T-helper 2 cell treated with Interferon-gamma antibody and Interleukin-4, amounts not matched to agents 5 μg/mL and 100 μg/mL, for 36 hours (primary cell): ENCODE measurements around the gene DDAH2.

Experiments
- DNase-seq: peaks from one replicate; pipeline ENCODE4 v3.0.0; 2021; ENCODE audit warnings: low spot score
- H3K27ac Mint-ChIP-seq: one replicate; pipeline ENCODE4 v1.8.0; 2021; ENCODE audit warnings: mild to moderate bottlenecking, mixed read lengths
- H3K27me3 Mint-ChIP-seq: one replicate; pipeline ENCODE4 v1.8.0; 2021; ENCODE audit warnings: low read depth, mixed read lengths
- H3K36me3 Mint-ChIP-seq: one replicate; pipeline ENCODE4 v1.8.0; 2021; ENCODE audit warnings: low read depth, mixed read lengths
- H3K4me1 Mint-ChIP-seq: one replicate; pipeline ENCODE4 v1.8.0; 2021; ENCODE audit warnings: low read depth, mixed read lengths
- H3K4me3 Mint-ChIP-seq: one replicate; pipeline ENCODE4 v1.8.0; 2022; ENCODE audit warnings: mild to moderate bottlenecking, moderate library complexity, mixed read lengths
- H3K9me3 Mint-ChIP-seq: one replicate; pipeline ENCODE4 v1.8.0; 2021; ENCODE audit warnings: mixed read lengths

DDAH2 gene

GRCh38 chr6:31728767-31729514 lies at the start of gene DDAH2:
TSS of gene DDAH2 (minus strand) at chr6:31729299. CDS start at chr6:31729161, 138 bp downstream.
- no peak for DNase-seq
- Mint-ChIP-seq H3K4me1 (peaks cover 52% of the 10 kb centered on the region), H3K4me3 (peak within 1 kb of the TSS; percentile 94), H3K27me3 (no peaks in the 10 kb centered on the region), H3K9me3 (no peaks in the 10 kb centered on the region), H3K27ac (peak within 1 kb of the TSS; percentile 86), H3K36me3 (peaks cover 54% of the 10 kb centered on the region)

GRCh38 chr6:31778193-31778592 lies 49.1 kb upstream of the DDAH2 start:
- H3K4me3 Mint-ChIP-seq, result no peak overlapping the region
- H3K4me1 Mint-ChIP-seq, result peaks cover 22% of the 10 kb centered on the region
- H3K36me3 Mint-ChIP-seq, result peaks cover 29% of the 10 kb centered on the region
- no peaks in the 10 kb centered on the region for H3K27me3 Mint-ChIP-seq
- no peak for DNase-seq
- no peak overlapping the region for H3K27ac Mint-ChIP-seq
- no peaks in the 10 kb centered on the region for H3K9me3 Mint-ChIP-seq

- H3K9me3 Mint-ChIP-seq, result no peaks in the 10 kb centered on the region
- H3K4me1 Mint-ChIP-seq, result peaks cover 26% of the 10 kb centered on the region
- H3K27ac Mint-ChIP-seq, result peak overlapping the region; percentile 71
- no peak for DNase-seq
- H3K36me3 Mint-ChIP-seq, result peaks cover 25% of the 10 kb centered on the region
- no peaks in the 10 kb centered on the region for H3K27me3 Mint-ChIP-seq
- H3K4me3 Mint-ChIP-seq, result no peak overlapping the region
Measured at GRCh38 chr6:31777667-31778050, 48.6 kb upstream of the DDAH2 start.

- peak within 1 kb of the TSS; percentile 71 for H3K27ac Mint-ChIP-seq
- peaks cover 28% of the 10 kb centered on the region for H3K4me1 Mint-ChIP-seq
- no peaks in the 10 kb centered on the region for H3K27me3 Mint-ChIP-seq
- H3K4me3 Mint-ChIP-seq, result peak within 1 kb of the TSS; percentile 38
- peak; percentile 89 for DNase-seq
- peaks cover 21% of the 10 kb centered on the region for H3K36me3 Mint-ChIP-seq
- no peaks in the 10 kb centered on the region for H3K9me3 Mint-ChIP-seq
Measured at GRCh38 chr6:31776989-31777666, 48.0 kb upstream of the DDAH2 start, which contains the start of gene VWA7. TSS of gene VWA7 (minus strand) at chr6:31777328. CDS start at chr6:31776779, 549 bp downstream.

- H3K9me3 Mint-ChIP-seq, result no peaks in the 10 kb centered on the region
- H3K36me3 Mint-ChIP-seq, result peaks cover 21% of the 10 kb centered on the region
- peaks cover 29% of the 10 kb centered on the region for H3K4me1 Mint-ChIP-seq
- DNase-seq, result no peak
- no peaks in the 10 kb centered on the region for H3K27me3 Mint-ChIP-seq
- peak overlapping the region; percentile 13 for H3K4me3 Mint-ChIP-seq
- H3K27ac Mint-ChIP-seq, result peak overlapping the region; percentile 71
Measured at GRCh38 chr6:31776485-31776988, 47.4 kb upstream of the DDAH2 start.

- H3K27ac Mint-ChIP-seq, result peak overlapping the region; percentile 76
- peaks cover 36% of the 10 kb centered on the region for H3K4me1 Mint-ChIP-seq
- H3K4me3 Mint-ChIP-seq, result peak overlapping the region; percentile 13
- no peaks in the 10 kb centered on the region for H3K27me3 Mint-ChIP-seq
- no peaks in the 10 kb centered on the region for H3K9me3 Mint-ChIP-seq
- peaks cover 18% of the 10 kb centered on the region for H3K36me3 Mint-ChIP-seq
- no peak for DNase-seq
Measured at GRCh38 chr6:31775633-31776484, 46.8 kb upstream of the DDAH2 start.

- DNase-seq, result no peak
- H3K27ac Mint-ChIP-seq, result peak overlapping the region; percentile 76
- H3K36me3 Mint-ChIP-seq, result peaks cover 16% of the 10 kb centered on the region
- peaks cover 38% of the 10 kb centered on the region for H3K4me1 Mint-ChIP-seq
- no peaks in the 10 kb centered on the region for H3K9me3 Mint-ChIP-seq
- H3K4me3 Mint-ChIP-seq, result no peak overlapping the region
- no peaks in the 10 kb centered on the region for H3K27me3 Mint-ChIP-seq
Measured at GRCh38 chr6:31775184-31775583, 46.1 kb upstream of the DDAH2 start.

- Mint-ChIP-seq H3K4me3 (no peak overlapping the region), H3K36me3 (peaks cover 8% of the 10 kb centered on the region), H3K9me3 (no peaks in the 10 kb centered on the region), H3K27ac (peak overlapping the region; percentile 63), H3K4me1 (peaks cover 36% of the 10 kb centered on the region), H3K27me3 (no peaks in the 10 kb centered on the region)
- no peak for DNase-seq
Measured at GRCh38 chr6:31771992-31772358, 42.9 kb upstream of the DDAH2 start.

GRCh38 chr6:31770860-31771259 lies 41.8 kb upstream of the DDAH2 start:
- Mint-ChIP-seq H3K27me3 (no peaks in the 10 kb centered on the region), H3K4me3 (no peak overlapping the region), H3K9me3 (no peaks in the 10 kb centered on the region), H3K36me3 (peaks cover 8% of the 10 kb centered on the region), H3K27ac (no peak overlapping the region), H3K4me1 (peaks cover 29% of the 10 kb centered on the region)
- no peak for DNase-seq

- Mint-ChIP-seq H3K27me3 (no peaks in the 10 kb centered on the region), H3K27ac (peak overlapping the region; percentile 66), H3K36me3 (peaks cover 6% of the 10 kb centered on the region), H3K4me3 (peak overlapping the region; percentile 22), H3K4me1 (peaks cover 23% of the 10 kb centered on the region), H3K9me3 (no peaks in the 10 kb centered on the region)
- DNase-seq, result peak; percentile 73
Measured at GRCh38 chr6:31769684-31770371, 40.7 kb upstream of the DDAH2 start.

GRCh38 chr6:31768363-31769257 lies 39.5 kb upstream of the DDAH2 start:
- H3K36me3 Mint-ChIP-seq, result peaks cover 8% of the 10 kb centered on the region

GRCh38 chr6:31767096-31767645 lies 38.1 kb upstream of the DDAH2 start:
- H3K36me3 Mint-ChIP-seq, result peaks cover 18% of the 10 kb centered on the region
- H3K4me3 Mint-ChIP-seq, result no peak overlapping the region
- H3K9me3 Mint-ChIP-seq, result no peaks in the 10 kb centered on the region
- DNase-seq, result no peak
- no peaks in the 10 kb centered on the region for H3K27me3 Mint-ChIP-seq
- no peak overlapping the region for H3K27ac Mint-ChIP-seq
- H3K4me1 Mint-ChIP-seq, result peaks cover 19% of the 10 kb centered on the region

More at GRCh38 chr6:31768363-31769257, 39.5 kb upstream of the DDAH2 start:
- Mint-ChIP-seq H3K4me3 (no peak overlapping the region), H3K27me3 (no peaks in the 10 kb centered on the region), H3K9me3 (no peaks in the 10 kb centered on the region), H3K27ac (no peak overlapping the region), H3K4me1 (peaks cover 26% of the 10 kb centered on the region)
- no peak for DNase-seq
